Measurements from ENCODE around the gene MEG3. TPM values are rescaled to one million over a fixed set of nuclear protein-coding genes. Genes with fewer than 3 reads are reported as not detected.

MEG3 gene
- total RNA-seq, 4 donors from 2014 or later: 8.2 to 18.2 (median 10.0) TPM

DNA sequence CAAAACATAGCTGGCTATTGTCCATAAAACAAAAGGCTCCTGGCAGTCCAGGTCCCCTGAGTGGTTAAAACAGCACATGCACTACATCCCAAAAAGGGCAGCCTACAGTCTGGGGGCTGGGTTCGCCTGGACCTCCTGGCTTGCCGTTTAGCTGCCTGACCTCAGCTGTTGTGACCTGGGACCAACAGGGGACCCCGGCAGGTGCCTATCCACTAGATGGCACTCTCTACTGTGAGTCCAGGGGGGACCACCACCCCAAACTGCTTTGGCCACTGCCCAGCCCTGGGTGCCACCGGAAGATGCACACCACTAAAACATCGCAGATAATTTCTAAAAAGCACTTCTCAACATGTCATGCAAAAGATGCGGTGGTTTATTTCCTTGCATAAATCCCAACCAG lies 80.5 kb downstream of the MEG3 start:
- intact Hi-C loops (cut with DNase I; ENCODE audit: low total_unique reads): no loop called here
- no peak overlapping the region for H3K4me3 ChIP-seq (ENCODE audit: low read depth, poor library complexity, severe bottlenecking)
- no peak for DNase-seq (ENCODE audit: low spot score in 2 of 2)
- 59 to 68% methylated on average over 5 to 6 of the region's 6 CpGs for WGBS, 2 donors
- TF ChIP-seq CTCF (IDR thresholded peaks at IDR 0.05) (no peak), POLR2A (IDR thresholded peaks at IDR 0.05) (no peak)

GRCh38 chr14:100907240-100907639 lies 81.3 kb downstream of the MEG3 start:
- DNase-seq (ENCODE audit: low spot score in 2 of 2): no peak
- H3K4me3 ChIP-seq (ENCODE audit: low read depth, poor library complexity, severe bottlenecking): no peak overlapping the region
- no peak for TF ChIP-seq CTCF (IDR thresholded peaks at IDR 0.05)
- TF ChIP-seq POLR2A (IDR thresholded peaks at IDR 0.05): no peak
- WGBS, 2 donors: 79 to 88% methylated on average over 8 of the region's 8 CpGs
- intact Hi-C loops (cut with DNase I; ENCODE audit: low total_unique reads): no loop called here

DNA sequence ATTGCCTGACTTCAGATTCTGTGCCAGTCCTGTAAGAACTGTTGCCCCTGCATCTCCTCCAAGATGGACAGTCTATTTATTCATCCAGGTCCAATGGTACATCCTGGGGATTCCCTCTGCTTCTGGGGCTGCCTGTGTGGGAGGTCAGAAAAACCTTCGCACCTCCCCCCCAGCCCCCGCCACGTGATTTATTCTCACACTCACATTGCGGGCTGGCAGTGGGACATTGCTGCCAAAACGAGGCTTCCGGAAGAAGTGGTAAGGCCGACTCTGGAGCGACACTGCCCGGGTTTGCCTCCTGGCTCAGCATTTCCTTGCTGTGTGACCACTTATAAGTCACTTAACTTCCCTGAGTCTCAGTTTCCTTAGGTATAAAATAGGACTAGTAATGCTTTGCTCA lies 83.5 kb downstream of the MEG3 start:
- 90 to 91% methylated on average over 9 of the region's 9 CpGs for WGBS, 2 donors
- DNase-seq (ENCODE audit: low spot score in 2 of 2): no peak
- no peak for TF ChIP-seq CTCF (IDR thresholded peaks at IDR 0.05)
- TF ChIP-seq POLR2A (IDR thresholded peaks at IDR 0.05): no peak
- no peak overlapping the region for H3K4me3 ChIP-seq (ENCODE audit: low read depth, poor library complexity, severe bottlenecking)
- intact Hi-C loops (cut with DNase I; ENCODE audit: low total_unique reads): no loop called here

MicroRNAs within 50 kb of the gene (microRNA counts, 767-probe panel; counts per million panel counts)
- 0 to 358 counts per million in 2 donors for microRNA hsa-miR-127-3p
- microRNA hsa-miR-127-5p: 0 to 358 counts per million in 2 donors
- microRNA hsa-miR-136-5p: 0 to 358 counts per million in 2 donors
- microRNA hsa-miR-337-3p: 0 to 358 counts per million in 2 donors
- microRNA hsa-miR-337-5p: 0 to 358 counts per million in 2 donors
- microRNA hsa-miR-431-5p: 0 to 358 counts per million in 2 donors
- 0 to 358 counts per million in 2 donors for microRNA hsa-miR-432-5p
- microRNA hsa-miR-433: 0 to 358 counts per million in 2 donors
- 0 to 358 counts per million in 2 donors for microRNA hsa-miR-493-3p
- microRNA hsa-miR-665: 0 to 358 counts per million in 2 donors
- 0 to 358 counts per million in 2 donors for microRNA hsa-miR-770-5p

Small RNAs within 50 kb of the gene (microRNA-seq; reads per million reads assigned to microRNA genes)
- 338 to 404 reads per million in 2 donors for gene MIR127 (ENCODE audit: borderline number of aligned reads in 1 of 2, borderline replicate concordance in 2 of 2)
- 15.9 to 19.0 reads per million in 2 donors for gene MIR136 (ENCODE audit: borderline number of aligned reads in 1 of 2, borderline replicate concordance in 2 of 2)
- gene MIR2392 (ENCODE audit: borderline number of aligned reads in 1 of 2, borderline replicate concordance in 2 of 2): 0 reads per million in 2 donors
- gene MIR337 (ENCODE audit: borderline number of aligned reads in 1 of 2, borderline replicate concordance in 2 of 2): 124 to 152 reads per million in 2 donors
- 4.5 to 8.8 reads per million in 2 donors for gene MIR431 (ENCODE audit: borderline number of aligned reads in 1 of 2, borderline replicate concordance in 2 of 2)
- gene MIR432 (ENCODE audit: borderline number of aligned reads in 1 of 2, borderline replicate concordance in 2 of 2): 31.1 to 36.0 reads per million in 2 donors
- gene MIR433 (ENCODE audit: borderline number of aligned reads in 1 of 2, borderline replicate concordance in 2 of 2): 15.3 to 30.6 reads per million in 2 donors
- 127 to 149 reads per million in 2 donors for gene MIR493 (ENCODE audit: borderline number of aligned reads in 1 of 2, borderline replicate concordance in 2 of 2)
- 0 reads per million in 2 donors for gene MIR665 (ENCODE audit: borderline number of aligned reads in 1 of 2, borderline replicate concordance in 2 of 2)

Other genes starting within 250 kb of the MEG3 start
- gene BEGAIN, start 238.7 kb upstream of the MEG3 start, total RNA-seq: 1 to 10 TPM in 3 of 4 donors, under 1 TPM in 1; 0.25 to 2.2 (median 1.6) TPM
- gene DLK1, start 99.2 kb upstream of the MEG3 start, total RNA-seq: not detected
- gene RTL1, start 77.6 kb downstream of the MEG3 start, total RNA-seq: not detected

All from lower leg skin (tissue), 4 donors.